Measurements from ENCODE around the gene JPH3.

JPH3 gene

DNA sequence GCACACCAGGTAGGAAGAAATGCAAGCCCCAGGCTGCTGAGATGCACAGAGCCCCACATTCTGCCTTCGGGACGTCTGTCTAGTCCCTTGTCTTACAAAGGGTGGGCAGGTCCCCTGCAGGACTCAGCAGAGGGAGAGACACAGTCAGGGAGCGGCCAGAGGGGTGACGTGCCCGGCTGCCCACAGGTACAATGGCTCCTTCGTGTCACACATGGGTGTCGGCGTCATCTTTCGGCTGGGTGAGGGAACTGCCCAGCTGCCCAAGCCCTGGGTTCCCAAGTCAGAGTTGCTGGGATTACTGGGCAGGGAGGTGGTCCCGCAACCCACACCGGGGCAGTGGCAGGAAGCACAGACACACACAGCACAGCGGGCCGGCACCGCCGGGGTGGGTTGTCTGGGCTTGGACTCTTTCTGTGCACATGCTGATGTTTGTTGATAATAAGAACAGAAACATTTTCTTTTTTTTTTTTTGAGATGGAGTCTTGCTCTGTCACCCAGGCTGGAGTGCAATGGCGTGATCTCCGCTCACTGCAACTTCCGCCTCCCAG is 80.6 kb downstream of the JPH3 start:
- DNase-seq, result no peak

DNA sequence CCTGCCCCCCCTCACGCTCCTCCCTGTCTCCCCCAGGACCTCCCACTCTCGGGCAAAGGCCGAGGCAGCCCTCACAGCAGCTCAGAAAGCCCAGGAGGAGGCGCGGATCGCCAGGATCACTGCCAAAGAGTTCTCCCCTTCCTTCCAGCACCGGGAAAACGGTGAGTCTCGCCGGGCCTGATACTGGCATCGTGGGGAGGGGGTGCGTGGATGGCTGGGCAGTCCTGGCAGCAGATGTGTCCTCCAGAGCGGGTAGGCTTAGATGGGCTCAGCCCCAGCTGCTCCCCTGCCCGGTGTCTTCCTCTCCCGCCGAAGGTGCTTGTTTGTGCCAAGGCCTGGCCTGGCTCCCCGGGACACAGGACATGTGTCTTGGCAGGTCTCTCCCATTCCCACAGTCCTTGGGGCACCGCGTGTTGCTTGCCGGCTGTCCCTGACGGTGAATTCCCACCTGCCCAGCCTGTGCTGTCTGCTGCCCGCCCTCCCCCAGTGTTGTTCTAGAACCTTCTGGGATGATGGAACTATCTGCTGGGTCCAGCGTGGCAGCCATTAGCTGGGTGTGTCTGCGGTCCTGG is 81.9 kb downstream of the JPH3 start:
- DNase-seq, result no peak

DNA sequence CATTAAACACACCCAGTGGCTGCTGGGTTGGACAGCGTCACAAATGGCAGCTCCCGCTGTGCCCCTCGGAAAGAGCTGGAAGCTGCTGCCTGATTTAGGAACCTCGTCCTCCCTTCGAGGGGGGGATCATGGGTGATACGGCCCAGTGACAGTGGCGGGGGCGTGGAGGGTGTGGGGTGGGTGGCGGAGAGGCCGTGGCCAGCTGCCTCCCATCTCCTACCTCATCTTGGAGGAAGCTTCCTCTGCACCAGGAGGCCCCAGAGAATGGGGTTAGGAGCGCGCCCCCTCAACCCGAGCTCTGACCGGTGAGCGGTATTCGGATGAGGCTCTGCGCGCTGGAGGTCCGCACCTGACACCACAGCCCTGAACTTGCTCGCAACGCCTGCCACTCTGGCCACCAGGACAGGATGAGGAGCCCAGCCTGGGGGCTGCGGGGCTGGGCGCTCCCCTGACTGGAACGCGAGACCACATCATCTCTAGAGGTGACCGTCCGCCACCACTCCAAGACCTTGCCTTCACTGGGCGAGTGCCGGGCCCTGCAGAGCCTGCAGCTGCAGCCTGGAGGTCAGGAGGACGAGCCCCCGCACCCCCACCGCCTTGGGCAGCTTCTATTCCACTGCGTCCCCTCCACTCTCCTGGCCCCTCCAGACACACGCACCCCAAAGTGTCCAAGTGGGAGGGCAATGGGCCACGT is 82.5 kb downstream of the JPH3 start:
- no peak for DNase-seq

DNA sequence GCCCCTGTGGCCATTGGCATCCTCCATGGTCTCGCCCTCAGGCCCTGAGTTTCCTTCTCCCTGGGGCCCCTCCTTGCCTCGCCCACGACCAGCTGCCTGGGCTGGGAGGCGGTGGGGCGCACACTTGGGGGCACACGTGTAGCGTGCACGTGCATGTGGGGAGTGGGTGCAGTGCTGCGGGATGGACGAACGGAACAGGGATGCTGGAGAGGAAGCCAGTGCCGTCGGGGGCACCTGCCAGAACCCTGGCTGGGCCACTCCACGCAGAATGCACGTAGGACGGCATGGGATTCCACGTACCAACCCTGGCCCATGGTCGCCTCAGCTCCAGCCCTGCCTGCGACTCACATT is 83.1 kb downstream of the JPH3 start:
- DNase-seq, result no peak

DNA sequence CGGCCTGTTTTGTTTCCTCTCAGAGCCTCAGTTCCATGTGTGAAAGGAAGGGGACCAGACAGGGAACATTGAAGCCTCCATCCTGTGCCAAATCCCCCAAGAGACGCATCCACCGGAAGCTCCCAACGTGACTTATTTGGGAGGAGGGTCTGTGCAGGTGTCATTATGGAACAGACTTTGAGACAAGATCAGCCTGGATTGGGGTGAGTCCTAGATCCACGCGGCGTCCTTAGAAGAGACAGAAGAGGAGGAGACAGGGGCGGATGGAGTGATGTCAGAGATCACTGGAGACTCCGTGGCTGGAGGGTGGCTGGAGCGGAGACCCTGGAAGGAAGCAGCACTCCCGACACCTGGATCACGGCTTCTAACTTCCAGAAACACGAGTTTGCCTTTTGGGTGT is 83.5 kb downstream of the JPH3 start:
- DNase-seq, result no peak

DNA sequence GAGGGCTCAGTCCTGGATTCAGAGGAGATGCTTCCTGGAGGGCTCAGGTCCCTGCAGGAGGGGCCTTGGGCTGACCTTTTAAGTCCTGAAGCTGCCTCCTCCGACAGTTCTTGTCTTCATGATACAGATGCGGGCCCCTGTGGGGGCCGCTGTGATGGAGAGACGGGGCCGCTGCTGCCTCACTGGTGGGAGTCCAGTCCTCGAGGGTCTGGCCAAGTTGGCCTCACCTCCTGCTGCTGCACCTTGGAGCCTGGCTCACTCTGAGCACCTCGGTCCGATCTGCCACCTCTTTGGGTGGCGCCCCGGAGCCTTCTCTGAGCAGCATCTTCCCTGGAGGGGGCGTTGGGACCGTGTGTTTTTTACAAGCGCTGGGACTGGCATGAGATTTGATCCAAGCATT is 84.4 kb downstream of the JPH3 start:
- DNase-seq, result no peak

DNA sequence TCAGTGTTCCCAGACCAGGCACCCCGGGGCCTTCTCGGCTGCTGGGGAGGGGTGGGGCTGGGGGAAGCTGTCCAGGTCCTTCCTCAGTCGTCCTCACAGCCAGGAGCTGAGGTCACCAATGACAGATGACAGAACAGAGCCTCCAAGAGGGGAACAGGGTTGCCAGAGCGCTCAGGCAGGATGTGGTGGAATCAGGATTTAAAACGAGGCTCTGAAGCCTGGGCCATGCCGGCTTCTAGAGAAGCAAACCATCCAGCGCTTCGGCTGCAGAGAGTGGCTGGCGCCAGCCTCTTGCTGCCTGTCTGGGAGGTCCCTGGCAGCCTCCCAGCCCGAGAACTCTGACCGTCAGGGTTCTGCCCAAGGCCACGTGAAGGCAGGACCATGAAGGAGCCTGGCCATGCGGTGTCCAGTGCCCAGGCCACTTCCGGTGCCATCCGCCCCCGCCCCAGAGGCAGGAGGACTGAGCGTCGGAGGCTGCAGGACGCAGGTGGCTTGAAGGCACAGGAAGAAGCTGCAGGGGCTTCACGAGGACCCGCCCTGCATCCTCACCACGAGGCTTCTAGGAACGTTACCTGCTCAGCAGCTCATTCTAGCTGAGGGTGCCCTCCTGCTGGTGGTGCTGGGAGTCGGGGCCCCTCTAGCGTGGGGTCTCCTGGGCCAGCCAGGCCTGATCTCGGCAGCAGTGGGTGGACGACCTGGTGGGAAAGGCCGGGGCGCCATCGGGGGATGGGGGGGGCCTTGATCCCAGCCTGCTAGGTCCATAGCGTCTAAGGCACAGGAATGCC is 85.0 kb downstream of the JPH3 start:
- peak; percentile 17 for DNase-seq

DNA sequence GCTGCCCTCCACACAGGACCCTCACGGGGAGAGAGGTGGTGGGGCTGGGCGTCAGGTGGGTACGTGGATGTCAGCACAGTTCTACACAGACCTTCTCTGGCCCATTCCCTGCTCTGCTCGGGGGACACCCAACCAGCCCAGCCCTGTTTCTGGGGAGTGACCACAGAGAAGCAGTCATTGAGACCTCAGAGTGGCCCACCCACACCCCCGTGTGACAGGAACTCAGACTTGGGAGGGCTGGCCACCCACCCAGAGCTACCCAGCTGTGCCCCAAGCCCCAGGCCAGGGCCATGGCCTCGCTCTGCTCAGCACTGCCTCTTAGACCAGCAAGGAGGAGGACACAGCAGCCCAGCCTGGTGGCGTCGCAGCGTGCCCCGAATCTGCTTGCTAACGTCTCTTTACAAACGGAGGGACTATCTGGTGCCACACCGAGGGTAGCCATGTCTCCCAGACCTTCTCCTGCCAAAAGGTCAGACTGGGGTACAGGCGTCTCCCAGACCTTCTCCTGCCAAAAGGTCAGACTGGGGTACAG is 85.8 kb downstream of the JPH3 start:
- no peak for DNase-seq

DNA sequence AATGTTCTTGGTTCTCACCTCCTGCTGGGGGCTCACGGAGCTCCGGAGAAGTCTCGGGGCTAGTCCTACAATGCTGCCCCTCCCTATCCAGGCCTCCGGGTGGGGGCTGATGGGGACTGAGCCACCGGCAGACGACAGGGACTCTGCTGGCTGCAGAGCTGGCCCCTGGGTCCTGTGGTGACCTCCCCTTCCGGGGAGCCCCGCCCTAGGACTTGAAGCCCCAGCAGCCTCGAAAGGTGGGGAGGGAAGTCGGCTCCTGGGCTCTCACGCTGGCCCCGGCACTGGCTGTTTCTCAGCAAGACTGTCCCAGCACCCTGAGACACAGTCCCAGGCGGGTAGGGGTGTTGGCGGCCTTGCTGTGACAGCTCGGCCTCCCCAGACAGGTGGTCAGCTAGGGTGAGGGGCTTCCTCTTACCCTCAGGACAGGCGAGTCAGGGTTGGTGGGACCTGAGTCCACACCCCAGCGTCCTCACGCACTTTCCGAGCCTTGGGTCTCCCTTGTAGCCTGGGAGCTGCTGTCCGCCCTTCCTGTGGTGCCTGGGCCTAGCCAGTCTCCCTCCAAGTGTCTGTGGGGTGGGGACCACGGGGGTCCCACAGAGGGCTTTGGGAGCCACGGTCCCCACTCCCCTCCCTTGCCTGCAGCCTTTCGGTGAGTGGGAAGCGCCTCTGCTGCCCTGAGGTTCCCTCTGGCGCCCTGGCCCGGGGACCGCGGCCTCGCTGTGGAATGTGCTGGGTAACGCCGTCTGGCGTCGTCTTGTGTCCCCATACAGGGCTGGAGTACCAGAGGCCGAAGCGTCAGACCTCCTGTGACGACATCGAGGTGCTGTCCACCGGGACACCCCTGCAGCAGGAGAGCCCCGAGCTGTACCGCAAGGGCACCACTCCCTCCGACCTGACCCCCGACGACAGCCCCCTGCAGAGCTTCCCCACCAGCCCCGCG is 86.8 kb downstream of the JPH3 start:
- peak; percentile 15 for DNase-seq

DNA sequence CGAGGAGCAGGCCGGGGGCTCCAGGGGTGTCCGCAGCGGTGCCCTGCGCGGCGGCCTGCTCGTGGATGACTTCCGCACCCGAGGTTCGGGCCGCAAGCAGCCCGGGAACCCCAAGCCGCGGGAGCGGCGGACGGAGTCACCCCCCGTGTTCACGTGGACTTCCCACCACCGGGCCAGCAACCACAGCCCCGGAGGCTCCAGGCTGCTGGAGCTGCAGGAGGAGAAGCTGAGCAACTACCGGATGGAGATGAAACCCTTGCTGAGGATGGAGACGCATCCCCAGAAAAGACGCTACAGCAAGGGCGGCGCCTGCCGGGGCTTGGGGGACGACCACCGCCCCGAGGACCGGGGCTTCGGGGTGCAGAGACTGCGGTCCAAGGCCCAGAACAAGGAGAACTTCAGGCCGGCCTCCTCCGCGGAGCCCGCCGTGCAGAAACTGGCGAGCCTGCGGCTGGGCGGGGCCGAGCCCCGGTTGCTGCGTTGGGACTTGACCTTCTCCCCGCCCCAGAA is 87.7 kb downstream of the JPH3 start:
- DNase-seq, result no peak

DNA sequence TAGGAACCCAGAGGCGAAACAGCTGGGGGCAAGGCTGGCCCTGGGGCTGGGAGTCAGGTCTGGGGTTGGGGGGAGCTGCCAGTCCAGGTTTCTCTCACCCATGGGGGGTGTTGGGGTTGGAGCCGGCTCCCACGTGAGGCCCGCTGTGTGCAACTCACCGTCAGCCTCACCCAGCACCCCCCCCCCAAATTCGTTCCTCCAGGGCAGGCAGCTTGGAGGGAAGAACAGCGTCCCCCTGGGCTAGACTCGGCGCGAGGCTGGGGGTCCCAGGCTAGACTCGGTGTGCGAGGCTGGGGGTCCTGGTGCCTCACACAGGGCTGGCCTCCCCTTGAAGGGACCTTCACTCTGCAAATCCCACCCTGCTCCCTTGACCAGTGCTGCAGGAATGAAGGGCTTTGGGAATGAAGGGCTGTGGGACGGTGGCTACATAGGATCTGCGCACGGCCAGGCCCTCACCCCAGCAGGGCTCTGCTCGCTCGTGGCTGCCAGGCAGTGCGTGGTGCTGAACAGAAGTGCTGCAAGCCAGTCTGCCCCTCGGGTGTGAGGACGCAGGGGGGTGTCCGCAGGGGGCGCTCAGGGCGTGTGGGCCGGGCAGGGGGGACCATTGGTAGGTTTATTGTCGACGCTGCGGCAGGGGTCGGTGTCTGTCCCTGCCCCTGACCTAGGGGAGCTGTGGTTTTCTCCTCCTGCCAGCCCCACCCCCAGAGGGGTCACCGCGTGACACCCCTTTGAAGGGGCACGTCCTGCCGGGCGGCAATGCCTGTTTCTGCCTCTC is 88.8 kb downstream of the JPH3 start:
- peak; percentile 25 for DNase-seq

DNA sequence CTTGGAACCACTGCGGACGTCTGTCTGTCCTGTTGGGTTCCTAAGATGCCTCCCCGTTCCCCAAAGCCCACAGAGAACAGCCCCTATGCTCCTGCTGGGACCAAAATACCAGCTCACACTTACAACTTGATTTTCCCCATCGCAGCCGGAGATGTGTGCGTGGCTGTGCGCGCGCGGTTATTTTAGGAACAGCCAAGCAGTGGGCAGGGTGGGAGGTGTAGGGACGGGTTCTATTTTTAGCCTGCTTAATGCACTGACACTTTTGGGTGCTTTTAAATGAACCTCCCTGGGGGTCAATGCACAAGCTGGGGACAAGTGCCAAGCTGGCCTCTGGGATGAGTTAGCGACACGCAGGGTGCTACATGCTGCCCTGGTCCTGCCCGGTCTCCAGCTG is 89.4 kb downstream of the JPH3 start:
- no peak for DNase-seq

DNA sequence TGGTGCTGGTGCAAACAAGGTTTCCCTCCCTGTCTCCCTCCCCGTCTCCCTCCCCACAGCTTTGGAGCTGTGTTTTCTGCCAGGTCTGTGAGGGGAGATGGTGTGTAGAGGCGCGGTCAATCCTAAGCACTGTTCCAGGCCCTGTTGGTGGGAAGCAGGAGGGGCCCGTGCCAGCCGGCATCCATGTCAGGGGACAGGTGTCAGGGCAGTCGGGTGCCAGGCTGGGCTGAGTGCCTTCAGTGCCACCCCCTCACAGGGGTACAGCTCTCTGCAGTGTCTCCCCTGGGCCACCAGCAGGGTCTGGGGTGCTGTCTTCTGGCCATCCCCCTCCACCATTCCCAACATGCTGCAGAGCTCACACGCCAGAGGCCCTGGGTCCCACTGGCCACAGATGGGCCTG is 89.9 kb downstream of the JPH3 start:
- DNase-seq, result no peak

DNA sequence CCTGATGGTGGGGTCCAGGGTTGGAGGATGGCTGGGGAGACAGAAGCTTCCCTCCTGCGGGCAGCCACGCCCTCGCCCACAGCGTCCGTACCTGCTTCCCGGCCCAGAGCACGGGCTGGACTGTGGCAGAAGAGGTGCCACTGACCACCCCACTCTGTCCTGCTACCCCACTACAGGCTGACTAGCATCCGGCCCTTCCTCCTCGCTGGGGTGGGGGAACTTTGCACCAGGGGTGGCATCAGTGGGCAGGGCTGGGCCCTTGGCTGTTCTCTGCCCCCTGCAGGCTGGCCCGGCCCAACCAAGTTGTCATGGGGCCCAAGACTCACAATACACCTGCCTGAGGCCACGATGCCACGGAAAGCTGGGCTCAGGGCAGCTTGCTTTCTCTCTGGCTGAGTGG is 90.4 kb downstream of the JPH3 start:
- DNase-seq, result peak; percentile 26

DNA sequence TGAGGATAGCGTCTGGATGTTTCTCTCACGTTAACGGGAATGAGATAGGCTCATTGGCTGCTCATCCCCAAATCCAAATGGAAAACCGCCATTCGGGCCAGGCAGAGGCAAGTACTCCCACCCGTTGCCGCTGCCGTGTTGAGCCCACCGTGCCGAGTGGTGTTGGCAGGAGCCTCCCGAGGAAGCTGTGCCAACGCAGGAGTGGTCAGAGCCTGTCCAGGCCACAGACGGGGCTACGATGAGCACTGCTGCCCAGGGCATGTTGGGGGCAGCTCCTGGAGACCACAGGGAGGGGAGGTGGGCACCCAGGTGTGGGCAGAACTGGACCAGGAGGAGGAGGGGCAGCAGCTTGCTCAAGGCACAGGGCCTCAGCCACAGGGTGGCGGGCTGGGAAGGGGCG is 91.5 kb downstream of the JPH3 start:
- DNase-seq, result no peak

DNA sequence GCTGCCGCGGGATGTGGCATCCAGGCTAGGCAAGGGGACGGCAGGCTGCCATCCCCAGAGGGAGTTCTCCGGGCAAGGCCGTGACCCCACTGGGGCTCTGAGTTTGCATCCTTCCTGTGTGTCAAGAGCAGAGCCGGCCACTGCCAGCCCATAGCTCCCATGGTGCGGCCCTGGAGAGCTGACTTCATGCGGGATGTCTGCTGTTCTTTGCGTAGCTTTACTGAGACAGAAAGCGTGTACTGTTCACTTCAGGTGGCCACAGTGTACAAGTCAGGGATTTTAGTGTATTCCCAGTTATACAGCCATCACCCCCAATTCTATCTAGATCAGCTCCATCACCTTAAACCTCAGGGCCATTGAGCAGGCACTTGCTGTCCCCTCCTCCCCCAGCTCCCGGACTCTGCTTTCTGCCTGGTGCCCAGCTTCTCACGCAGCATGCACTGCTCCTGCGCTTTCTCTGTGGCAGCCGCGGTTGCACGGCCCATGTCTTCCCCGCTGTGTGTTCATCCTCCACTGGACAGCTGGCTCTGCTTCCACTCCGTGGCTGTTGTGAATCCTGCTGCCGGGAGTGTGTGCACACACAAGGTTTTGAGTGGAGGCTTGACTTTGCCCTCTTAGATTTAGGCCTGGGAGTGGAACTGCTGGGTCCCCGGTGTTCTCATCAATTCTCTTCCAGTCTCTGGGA is 92.3 kb downstream of the JPH3 start:
- no peak for DNase-seq

DNA sequence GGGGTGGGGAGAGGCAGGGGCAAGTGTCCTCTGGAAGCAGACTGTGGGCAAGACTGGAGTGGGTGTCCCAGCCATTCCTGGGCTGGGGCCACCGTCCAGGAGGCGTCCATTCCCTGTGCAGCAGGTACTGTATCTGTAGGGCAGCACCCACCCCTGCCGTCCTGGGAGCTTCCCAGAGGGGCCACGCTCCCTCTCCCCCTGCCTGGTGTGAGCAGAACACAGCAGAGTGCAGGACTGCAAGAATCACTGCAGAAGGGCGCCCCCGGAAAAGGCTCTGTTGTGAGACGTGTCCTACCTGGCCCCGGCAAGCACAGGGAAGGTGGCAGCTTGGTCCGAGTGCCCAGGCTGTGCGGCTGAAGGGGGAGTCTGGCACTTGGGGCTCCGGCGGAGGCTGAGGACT is 93.2 kb downstream of the JPH3 start:
- no peak for DNase-seq

DNA sequence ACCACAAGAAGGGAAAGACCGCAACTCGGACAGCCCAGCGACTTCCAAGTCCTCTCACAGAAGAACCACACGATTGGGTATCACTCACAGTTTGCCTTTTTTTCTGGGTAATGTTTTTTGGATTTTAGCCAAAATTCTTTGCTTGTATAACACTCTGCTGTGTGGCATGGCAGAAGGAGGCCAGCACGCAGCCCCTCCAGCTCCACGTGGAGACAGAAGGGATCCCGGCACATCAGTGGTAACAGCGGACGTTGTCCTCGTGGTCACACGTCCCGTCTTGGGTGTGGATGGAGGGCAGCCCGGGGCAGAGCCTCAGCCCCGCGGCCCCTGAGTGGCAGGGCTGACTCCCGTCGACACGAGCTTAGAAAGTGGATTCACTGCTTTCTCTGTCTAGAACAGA is 94.4 kb downstream of the JPH3 start:
- no peak for DNase-seq

DNA sequence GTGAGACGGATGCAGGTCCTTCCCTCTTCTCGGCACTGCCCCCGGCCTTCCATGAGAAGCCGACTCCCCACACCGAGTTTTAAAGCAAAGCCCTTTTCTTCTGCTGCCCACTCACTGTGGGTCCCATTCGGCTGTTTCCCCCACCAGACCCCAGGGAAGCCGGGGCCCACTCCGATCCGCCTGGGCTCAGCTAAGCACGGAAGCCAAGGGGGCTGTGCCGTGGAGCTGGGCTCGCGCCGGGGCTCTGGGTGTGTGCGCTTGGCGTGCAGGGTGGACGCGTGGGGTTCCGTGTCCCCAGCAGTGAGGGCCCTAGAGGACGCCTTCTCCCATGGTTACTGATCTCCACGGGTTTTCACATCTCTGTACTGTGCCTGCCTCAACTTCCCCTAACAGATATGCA is 94.9 kb downstream of the JPH3 start:
- no peak for DNase-seq

DNA sequence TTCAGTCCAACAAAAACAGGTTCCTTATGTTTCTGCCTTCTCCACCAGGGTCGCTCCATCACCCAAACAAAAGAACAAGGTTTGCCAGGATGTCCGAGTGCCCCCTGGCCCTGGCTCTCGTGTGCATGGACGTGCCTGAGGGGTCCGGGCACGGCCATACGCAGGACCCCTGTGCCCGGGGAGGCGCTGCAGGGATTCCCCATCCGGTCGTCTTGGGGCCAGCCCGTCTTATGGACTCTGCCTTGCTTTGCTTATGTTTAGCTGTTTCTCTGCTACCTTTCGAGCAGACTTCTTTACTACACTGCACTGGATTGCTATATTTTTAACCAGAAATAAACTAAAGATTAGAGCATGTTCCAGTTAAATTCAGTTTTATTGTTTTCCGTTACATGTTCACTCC is 95.5 kb downstream of the JPH3 start:
- no peak for DNase-seq

DNA sequence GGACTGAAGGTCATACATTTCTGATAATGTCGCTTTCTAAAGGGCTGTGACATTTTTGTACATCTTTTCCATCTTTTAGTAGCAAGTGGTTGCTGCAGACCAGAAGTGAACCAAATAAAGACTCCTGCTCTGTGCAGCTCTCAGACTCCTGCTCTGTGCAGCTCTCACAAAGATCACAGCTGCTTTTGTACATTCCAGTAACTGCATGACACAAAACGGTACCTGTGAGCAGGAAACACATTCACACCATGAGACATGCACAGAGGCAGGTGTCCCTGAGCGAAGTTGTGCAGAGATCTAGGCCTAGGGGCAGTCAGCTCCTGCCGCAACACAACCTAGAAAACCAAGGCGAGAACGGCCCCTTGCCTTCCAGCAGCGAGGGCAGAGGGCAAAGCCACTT is 95.9 kb downstream of the JPH3 start:
- DNase-seq, result no peak

All from NCI-H82 (cell line).